SK-N-SH (cell line): Measurements from ENCODE around the gene EXOC2.

Experiments
- CTCF ChIP-seq: fragments of 200-600 bp; sonication (generic); IDR thresholded peaks from 2 replicates; pipeline ENCODE4 v1.6.1; 2017; ENCODE audit warnings: antibody characterized with exemption, mild to moderate bottlenecking, moderate library complexity
- GABPA ChIP-seq: IDR thresholded peaks from 2 replicates; pipeline ENCODE4 v1.4.0; 2012; ENCODE audit warnings: low read depth, mild to moderate bottlenecking
- MXI1 ChIP-seq: IDR thresholded peaks from 2 replicates; pipeline ENCODE4 v1.6.1; 2012; ENCODE audit warnings: mild to moderate bottlenecking, low read depth, low read length, improper control_type of control experiment
- POLR2AphosphoS5 ChIP-seq: IDR thresholded peaks from 2 replicates; pipeline ENCODE4 v1.6.1; 2012; ENCODE audit warnings: low read depth, low read length
- REST ChIP-seq: IDR thresholded peaks from 2 replicates; pipeline ENCODE4 v1.6.1; 2012; ENCODE audit warnings: mild to moderate bottlenecking, low read depth, low read length, moderate library complexity

- TF ChIP-seq CTCF (no peak), GABPA (no peak), MXI1 (no peak), REST (no peak), POLR2AphosphoS5 (no peak)
These were observed 48.7 kb upstream of the EXOC2 start for GRCh38 chr6:741410-742339.
